NT2/D1 (cell line): ENCODE measurements around the gene PLPP7.
"Not testable (repeated sequence)": the region's sequence is repeated elsewhere in the genome, so short reads cannot be mapped to it uniquely, and the experiment has no call there.

ENCODE experiments used
- DNase-seq: peaks from one replicate; pipeline ENCODE4 v3.0.0-alpha.2; 2011; ENCODE audit warnings: low read depth, low spot score
- H3K27me3 ChIP-seq: 2 replicates; pipeline ENCODE4 v1.6.0; 2011; ENCODE audit warnings: mild to moderate bottlenecking; ENCODE audit not compliant: insufficient read length, insufficient read depth
- H3K36me3 ChIP-seq: 2 replicates; pipeline ENCODE4 v1.6.1; 2011; ENCODE audit warnings: mild to moderate bottlenecking, low read length, mixed read lengths; ENCODE audit not compliant: insufficient read depth, insufficient read length
- H3K4me1 ChIP-seq: 2 replicates; pipeline ENCODE4 v1.5.1; 2011; ENCODE audit not compliant: insufficient read depth, insufficient read length
- H3K4me3 ChIP-seq: 2 replicates; pipeline ENCODE4 v1.5.1; 2011; ENCODE audit warnings: low read depth; ENCODE audit not compliant: insufficient read length
- H3K9ac ChIP-seq: 2 replicates; pipeline ENCODE4 v1.6.0; 2011; ENCODE audit warnings: low read depth; ENCODE audit not compliant: insufficient read length
- H3K9me3 ChIP-seq: 2 replicates; pipeline ENCODE4 v1.5.1; 2011; ENCODE audit warnings: mild to moderate bottlenecking, low read length; ENCODE audit not compliant: insufficient read depth
- SUZ12 ChIP-seq: IDR thresholded peaks from 2 replicates; pipeline ENCODE4 v1.6.1; 2011; ENCODE audit not compliant: insufficient read length, insufficient read depth; ENCODE audit errors: extremely low read depth
- YY1 ChIP-seq: IDR thresholded peaks from 2 replicates; pipeline ENCODE4 v1.6.1; 2011; ENCODE audit not compliant: insufficient read length, insufficient read depth
- ZNF274 ChIP-seq: IDR thresholded peaks from 2 replicates; pipeline ENCODE4 v1.6.1; 2011; ENCODE audit warnings: mild to moderate bottlenecking, low read depth, low read length

The PLPP7 gene

GRCh38 chr9:131289301-131290035 is at the start of gene PLPP7:
PLPP7 (plus strand) TSS chr9:131289723; CDS start chr9:131289998, 275 bp downstream.
- Histone ChIP-seq H3K9me3 (no peaks in the 10 kb centered on the region), H3K27me3 (no peaks in the 10 kb centered on the region), H3K4me3 (peak within 1 kb of the TSS; percentile 22), H3K4me1 (peaks cover 24% of the 10 kb centered on the region), H3K9ac (peak within 1 kb of the TSS; percentile 74), H3K36me3 (no peaks in the 10 kb centered on the region)
- TF ChIP-seq ZNF274, result no peak
- TF ChIP-seq YY1, result no peak
- no peak for TF ChIP-seq SUZ12
- DNase-seq, result peak; percentile 46

GRCh38 chr9:131240047-131240921 is 49.2 kb upstream of the PLPP7 start:
- Histone ChIP-seq H3K36me3 (peaks cover 11% of the 10 kb centered on the region), H3K9ac (no peak overlapping the region), H3K9me3 (no peaks in the 10 kb centered on the region), H3K4me1 (peaks cover 19% of the 10 kb centered on the region), H3K4me3 (no peak overlapping the region), H3K27me3 (no peaks in the 10 kb centered on the region)
- DNase-seq, result no peak
- TF ChIP-seq SUZ12, result no peak
- no peak for TF ChIP-seq ZNF274
- TF ChIP-seq YY1, result no peak

GRCh38 chr9:131244331-131244730 is 45.2 kb upstream of the PLPP7 start:
- not testable (repeated sequence) for H3K4me3 ChIP-seq, DNase-seq, H3K36me3 ChIP-seq, H3K9me3 ChIP-seq, H3K27me3 ChIP-seq, H3K4me1 ChIP-seq, H3K9ac ChIP-seq

- H3K27me3 ChIP-seq, result no peaks in the 10 kb centered on the region
- no peaks in the 10 kb centered on the region for H3K4me1 ChIP-seq
- TF ChIP-seq YY1 (no peak), SUZ12 (no peak), ZNF274 (no peak)
- H3K9ac ChIP-seq, result no peak overlapping the region
- no peak for DNase-seq
- H3K4me3 ChIP-seq, result no peak overlapping the region
- no peaks in the 10 kb centered on the region for H3K9me3 ChIP-seq
- H3K36me3 ChIP-seq, result no peaks in the 10 kb centered on the region
These were observed 42.9 kb upstream of the PLPP7 start for GRCh38 chr9:131246618-131247017.

GRCh38 chr9:131252120-131252519 is 37.4 kb upstream of the PLPP7 start:
- H3K9me3 ChIP-seq, result no peaks in the 10 kb centered on the region
- no peak overlapping the region for H3K4me3 ChIP-seq
- peaks cover 9% of the 10 kb centered on the region for H3K4me1 ChIP-seq
- no peak for DNase-seq
- no peaks in the 10 kb centered on the region for H3K27me3 ChIP-seq
- no peaks in the 10 kb centered on the region for H3K36me3 ChIP-seq
- H3K9ac ChIP-seq, result no peak overlapping the region
- TF ChIP-seq ZNF274 (no peak), YY1 (no peak), SUZ12 (no peak)

- Histone ChIP-seq H3K4me3 (no peak overlapping the region), H3K36me3 (no peaks in the 10 kb centered on the region), H3K27me3 (no peaks in the 10 kb centered on the region), H3K4me1 (peaks cover 12% of the 10 kb centered on the region), H3K9ac (no peak overlapping the region), H3K9me3 (no peaks in the 10 kb centered on the region)
- DNase-seq, result no peak
- no peak for TF ChIP-seq ZNF274
- no peak for TF ChIP-seq YY1
- TF ChIP-seq SUZ12, result no peak
These were observed 35.5 kb upstream of the PLPP7 start for GRCh38 chr9:131253891-131254491.

- no peak overlapping the region for H3K9ac ChIP-seq
- no peak overlapping the region for H3K4me3 ChIP-seq
- H3K27me3 ChIP-seq, result no peaks in the 10 kb centered on the region
- DNase-seq, result no peak
- H3K36me3 ChIP-seq, result no peaks in the 10 kb centered on the region
- H3K9me3 ChIP-seq, result no peaks in the 10 kb centered on the region
- H3K4me1 ChIP-seq, result peaks cover 14% of the 10 kb centered on the region
- TF ChIP-seq SUZ12, result no peak
These were observed 34.9 kb upstream of the PLPP7 start for GRCh38 chr9:131254626-131255025.
